ENCODE measurements around the gene IGHMBP2.

DNA sequence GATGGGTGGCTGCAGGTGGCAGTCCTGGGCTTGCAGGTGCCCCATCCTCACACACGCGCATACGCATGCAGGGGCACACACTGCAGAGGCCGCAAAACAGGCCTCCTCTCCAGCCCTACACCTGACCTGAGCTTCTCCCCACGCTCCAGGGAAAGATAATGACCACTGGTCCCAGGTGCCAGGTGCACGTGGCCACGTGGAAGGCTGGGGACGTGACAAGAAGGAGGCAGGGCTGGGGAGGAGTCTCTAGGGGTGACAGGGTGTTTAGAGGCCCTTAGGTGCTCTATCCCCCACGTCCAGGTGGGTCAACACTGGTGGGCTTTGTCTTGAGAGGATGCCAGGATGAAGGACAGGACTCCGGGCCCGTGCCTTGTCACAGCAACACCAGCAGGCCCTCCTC is 38.5 kb upstream of the IGHMBP2 start:
- TF ChIP-seq, protein P1, sequence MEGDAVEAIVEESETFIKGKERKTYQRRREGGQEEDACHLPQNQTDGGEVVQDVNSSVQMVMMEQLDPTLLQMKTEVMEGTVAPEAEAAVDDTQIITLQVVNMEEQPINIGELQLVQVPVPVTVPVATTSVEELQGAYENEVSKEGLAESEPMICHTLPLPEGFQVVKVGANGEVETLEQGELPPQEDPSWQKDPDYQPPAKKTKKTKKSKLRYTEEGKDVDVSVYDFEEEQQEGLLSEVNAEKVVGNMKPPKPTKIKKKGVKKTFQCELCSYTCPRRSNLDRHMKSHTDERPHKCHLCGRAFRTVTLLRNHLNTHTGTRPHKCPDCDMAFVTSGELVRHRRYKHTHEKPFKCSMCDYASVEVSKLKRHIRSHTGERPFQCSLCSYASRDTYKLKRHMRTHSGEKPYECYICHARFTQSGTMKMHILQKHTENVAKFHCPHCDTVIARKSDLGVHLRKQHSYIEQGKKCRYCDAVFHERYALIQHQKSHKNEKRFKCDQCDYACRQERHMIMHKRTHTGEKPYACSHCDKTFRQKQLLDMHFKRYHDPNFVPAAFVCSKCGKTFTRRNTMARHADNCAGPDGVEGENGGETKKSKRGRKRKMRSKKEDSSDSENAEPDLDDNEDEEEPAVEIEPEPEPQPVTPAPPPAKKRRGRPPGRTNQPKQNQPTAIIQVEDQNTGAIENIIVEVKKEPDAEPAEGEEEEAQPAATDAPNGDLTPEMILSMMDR (conservative IDR thresholded peaks at IDR 0.05): no peak
- TF ChIP-seq ZFX (IDR thresholded peaks at IDR 0.05): no peak

Data from C4-2B (cell line).